ENCODE results near the gene WDFY3. TPM values are rescaled to one million over a fixed set of nuclear protein-coding genes. Genes with fewer than 3 reads are reported as not detected.

Gene WDFY3
- total and polyA plus RNA-seq, 8 donors, result 5.3 to 53.0 (median 29.6) TPM

GRCh38 chr4:84648178-84648577, 318.3 kb downstream of the WDFY3 start:
- Histone ChIP-seq H3K4me1 (no peaks in the 10 kb centered on the region), H3K36me3 (no peaks in the 10 kb centered on the region), H3K27me3 (no peaks in the 10 kb centered on the region), H3K9me3 (no peaks in the 10 kb centered on the region), H3K27ac (no peak overlapping the region), H3K4me3 (no peak overlapping the region)
- WGBS, 2 donors, result 87 to 88% methylated on average over 1 of the region's 1 CpG
- intact Hi-C loops (cut with DNase I), result no loop called here
- TF ChIP-seq CTCF (IDR thresholded peaks at IDR 0.05), result no peak
- FAIRE-seq (no peak), DNase-seq (no peak), ATAC-seq (no peak)

- H3K9me3 ChIP-seq, result no peaks in the 10 kb centered on the region
- no peaks in the 10 kb centered on the region for H3K36me3 ChIP-seq
- no peak overlapping the region for H3K4me3 ChIP-seq
- H3K27ac ChIP-seq, result no peak overlapping the region
- no peaks in the 10 kb centered on the region for H3K27me3 ChIP-seq
- ATAC-seq, result no peak
- intact Hi-C loops (cut with DNase I), result no loop called here
- WGBS, 2 donors, result 87 to 96% methylated on average over 2 of the region's 2 CpGs
- no peaks in the 10 kb centered on the region for H3K4me1 ChIP-seq
- no peak for DNase-seq
- no peak for FAIRE-seq
- TF ChIP-seq CTCF (IDR thresholded peaks at IDR 0.05), result no peak
Observed at GRCh38 chr4:84647312-84647884, 319.1 kb downstream of the WDFY3 start.

- H3K4me3 ChIP-seq, result no peak overlapping the region
- FAIRE-seq (no peak), DNase-seq (no peak), ATAC-seq (no peak)
- TF ChIP-seq CTCF (IDR thresholded peaks at IDR 0.05), result no peak
- no peak overlapping the region for H3K27ac ChIP-seq
- H3K4me1 ChIP-seq, result no peaks in the 10 kb centered on the region
- intact Hi-C loops (cut with DNase I), result no loop called here
- H3K27me3 ChIP-seq, result no peaks in the 10 kb centered on the region
- 97% methylated on average over 5 of the region's 5 CpGs for WGBS, 2 donors
- no peaks in the 10 kb centered on the region for H3K36me3 ChIP-seq
- H3K9me3 ChIP-seq, result no peaks in the 10 kb centered on the region
Observed at GRCh38 chr4:84644087-84644486, 322.4 kb downstream of the WDFY3 start.

GRCh38 chr4:84639145-84639544, 327.3 kb downstream of the WDFY3 start:
- 94 to 97% methylated on average over 1 of the region's 1 CpG for WGBS, 2 donors

More at GRCh38 chr4:84639145-84639544, 327.3 kb downstream of the WDFY3 start:
- ATAC-seq (no peak), FAIRE-seq (no peak), DNase-seq (no peak)
- Histone ChIP-seq H3K27me3 (no peaks in the 10 kb centered on the region), H3K4me3 (no peak overlapping the region), H3K9me3 (no peaks in the 10 kb centered on the region), H3K36me3 (no peaks in the 10 kb centered on the region), H3K27ac (no peak overlapping the region), H3K4me1 (peaks cover 0 to 3% (median 0%) of the 10 kb centered on the region in 3 donors)
- no peak for TF ChIP-seq CTCF (IDR thresholded peaks at IDR 0.05)
- intact Hi-C loops (cut with DNase I), result no loop called here
